PFSK-1 (cell line): Measurements from ENCODE around the gene CMYA5.

Experiments
- FOXP2 ChIP-seq: optimal IDR thresholded peaks from 2 replicates; pipeline ENCODE3; 2011; ENCODE audit warnings: borderline replicate concordance, control low read depth, inconsistent platforms; ENCODE audit not compliant: insufficient read depth; ENCODE audit errors: extremely low read length, extremely low read depth
- POLR2AphosphoS5 ChIP-seq: IDR thresholded peaks from 2 replicates; pipeline ENCODE4 v1.6.1; 2012; ENCODE audit warnings: low read depth, mild to moderate bottlenecking, control low read depth, low read length, moderate library complexity
- REST ChIP-seq, 2 experiments: IDR thresholded peaks; 2 replicates each; pipeline versions ENCODE4 v1.6.1 to v1.8.0; 2011 to 2012; ENCODE audit warnings: low read depth in 2 of 2, low read length in 2 of 2, control low read depth in 1 of 2, inconsistent platforms in 1 of 2, mild to moderate bottlenecking in 1 of 2, moderate library complexity in 1 of 2; ENCODE audit not compliant: insufficient read depth in 1 of 2
- SIN3A ChIP-seq: IDR thresholded peaks from 2 replicates; pipeline ENCODE4 v1.6.1; 2012; ENCODE audit warnings: mild to moderate bottlenecking, low read length, moderate library complexity, borderline replicate concordance; ENCODE audit not compliant: insufficient read depth
- TAF1 ChIP-seq: IDR thresholded peaks from 2 replicates; pipeline ENCODE4 v1.6.1; 2012; ENCODE audit warnings: low read length, control low read depth, borderline replicate concordance; ENCODE audit not compliant: insufficient read depth

CMYA5 gene

GRCh38 chr5:79694652-79695051 is 5.0 kb downstream of the CMYA5 start:
- TF ChIP-seq FOXP2 (no peak), REST (IDR thresholded peaks at IDR 0.05; ENCODE audit: insufficient read depth in 1 of 2, low read depth in 2 of 2, low read length in 2 of 2) (no peak)

- TF ChIP-seq REST (IDR thresholded peaks at IDR 0.05; ENCODE audit: insufficient read depth in 1 of 2, low read depth in 2 of 2, low read length in 2 of 2) (no peak), FOXP2 (no peak), TAF1 (no peak), POLR2AphosphoS5 (no peak), SIN3A (no peak)
Measured at GRCh38 chr5:79695526-79695925, 5.9 kb downstream of the CMYA5 start.

GRCh38 chr5:79697222-79698170 is 7.9 kb downstream of the CMYA5 start:
- TF ChIP-seq POLR2AphosphoS5 (no peak), SIN3A (no peak), FOXP2 (no peak), REST (IDR thresholded peaks at IDR 0.05; ENCODE audit: insufficient read depth in 1 of 2, low read depth in 2 of 2, low read length in 2 of 2) (no peak), TAF1 (no peak)

- TF ChIP-seq SIN3A (no peak), FOXP2 (no peak), TAF1 (no peak), POLR2AphosphoS5 (no peak), REST (IDR thresholded peaks at IDR 0.05; ENCODE audit: insufficient read depth in 1 of 2, low read depth in 2 of 2, low read length in 2 of 2) (no peak)
Measured at GRCh38 chr5:79699763-79700400, 10.2 kb downstream of the CMYA5 start.
